ENCODE results near the gene MATN4.

The MATN4 gene

DNA sequence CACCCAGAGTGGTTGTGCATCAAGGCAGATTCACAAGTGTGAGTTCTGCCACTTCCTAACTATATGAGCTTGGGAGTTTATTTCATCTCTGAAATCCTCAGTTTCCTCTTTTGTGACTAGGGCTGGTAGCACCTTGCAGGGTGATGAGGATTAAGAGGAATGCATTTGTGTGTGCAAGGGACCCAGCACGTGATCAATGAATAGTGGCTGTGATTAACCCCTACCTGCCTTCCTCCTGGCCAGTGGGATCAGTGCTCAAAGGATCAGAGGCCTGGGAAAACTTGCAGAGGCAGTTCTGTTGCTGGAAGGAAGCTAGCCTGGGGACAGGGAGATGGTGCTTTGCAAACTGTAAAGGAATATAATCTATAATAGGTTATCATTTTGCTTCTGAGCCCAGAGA is 32.9 kb upstream of the MATN4 start:
- DNase-seq (ENCODE audit: low spot score): no peak

DNA sequence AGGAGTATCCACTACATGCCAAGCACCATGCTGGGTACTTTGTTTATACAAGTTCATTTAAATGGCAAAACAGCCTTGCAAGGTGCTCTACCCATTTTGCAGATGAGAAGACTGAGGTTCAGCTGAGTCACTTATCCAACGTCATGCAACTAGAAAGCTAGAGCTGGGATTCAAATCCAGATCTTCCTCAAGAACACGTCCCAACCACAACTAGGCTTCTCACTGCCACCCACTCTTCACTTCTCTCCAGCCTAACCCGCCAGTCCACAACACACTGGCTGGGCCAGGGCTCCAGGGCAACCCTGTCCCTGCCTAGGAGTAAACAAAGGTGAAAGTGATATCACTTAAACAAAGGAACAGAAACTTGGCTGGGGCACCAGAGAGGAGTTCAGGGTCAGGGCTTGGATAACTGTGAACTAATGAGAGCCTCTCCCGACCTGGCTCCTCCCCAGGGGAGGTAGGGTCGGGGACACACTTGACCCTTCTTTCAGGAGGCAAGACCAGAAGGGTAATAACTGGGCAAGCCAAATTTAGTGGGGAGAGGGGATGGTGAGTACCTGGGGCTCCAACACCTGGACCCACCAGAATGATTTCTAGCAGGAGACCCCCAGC is 32.2 kb upstream of the MATN4 start:
- no peak for DNase-seq (ENCODE audit: low spot score)

DNA sequence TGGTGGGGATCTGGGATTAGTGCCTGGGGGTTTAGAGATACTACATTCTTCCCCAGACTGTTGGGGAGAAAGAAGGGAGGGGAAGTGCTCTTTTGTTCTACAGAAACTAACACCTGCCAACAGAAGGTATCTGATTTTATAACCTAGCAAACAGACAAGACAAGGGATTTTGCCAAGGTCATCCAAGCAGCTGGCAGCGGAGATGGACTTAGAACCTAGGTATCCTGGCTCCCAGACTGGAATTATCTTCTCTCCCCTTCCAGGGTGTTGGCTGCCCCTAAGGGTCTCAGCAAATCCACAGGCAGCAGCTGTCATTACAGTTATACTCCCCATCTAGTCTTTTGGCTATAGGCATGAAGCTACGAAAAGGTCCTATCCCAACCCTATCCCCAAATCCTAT is 31.7 kb upstream of the MATN4 start:
- DNase-seq (ENCODE audit: low spot score): no peak

DNA sequence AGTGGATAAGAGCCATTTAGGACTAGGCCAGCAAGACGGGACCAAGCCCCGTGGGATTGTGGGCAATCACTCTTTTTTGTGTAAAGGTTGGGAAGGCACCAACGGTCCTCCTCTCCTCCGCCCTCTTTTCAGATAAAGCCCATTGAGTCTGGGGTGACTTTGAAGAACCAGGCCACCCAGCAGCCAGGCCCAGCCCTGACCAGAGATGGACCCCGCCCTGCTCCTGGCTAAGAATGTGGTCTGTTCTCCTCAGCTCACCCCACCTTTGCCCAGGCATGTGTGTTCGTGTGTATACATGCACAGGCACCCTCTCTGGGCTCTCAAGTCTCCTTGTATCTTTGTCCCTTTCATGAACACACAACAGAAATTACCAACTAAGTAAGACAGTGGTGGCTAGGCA is 31.0 kb upstream of the MATN4 start:
- DNase-seq (ENCODE audit: low spot score): no peak

DNA sequence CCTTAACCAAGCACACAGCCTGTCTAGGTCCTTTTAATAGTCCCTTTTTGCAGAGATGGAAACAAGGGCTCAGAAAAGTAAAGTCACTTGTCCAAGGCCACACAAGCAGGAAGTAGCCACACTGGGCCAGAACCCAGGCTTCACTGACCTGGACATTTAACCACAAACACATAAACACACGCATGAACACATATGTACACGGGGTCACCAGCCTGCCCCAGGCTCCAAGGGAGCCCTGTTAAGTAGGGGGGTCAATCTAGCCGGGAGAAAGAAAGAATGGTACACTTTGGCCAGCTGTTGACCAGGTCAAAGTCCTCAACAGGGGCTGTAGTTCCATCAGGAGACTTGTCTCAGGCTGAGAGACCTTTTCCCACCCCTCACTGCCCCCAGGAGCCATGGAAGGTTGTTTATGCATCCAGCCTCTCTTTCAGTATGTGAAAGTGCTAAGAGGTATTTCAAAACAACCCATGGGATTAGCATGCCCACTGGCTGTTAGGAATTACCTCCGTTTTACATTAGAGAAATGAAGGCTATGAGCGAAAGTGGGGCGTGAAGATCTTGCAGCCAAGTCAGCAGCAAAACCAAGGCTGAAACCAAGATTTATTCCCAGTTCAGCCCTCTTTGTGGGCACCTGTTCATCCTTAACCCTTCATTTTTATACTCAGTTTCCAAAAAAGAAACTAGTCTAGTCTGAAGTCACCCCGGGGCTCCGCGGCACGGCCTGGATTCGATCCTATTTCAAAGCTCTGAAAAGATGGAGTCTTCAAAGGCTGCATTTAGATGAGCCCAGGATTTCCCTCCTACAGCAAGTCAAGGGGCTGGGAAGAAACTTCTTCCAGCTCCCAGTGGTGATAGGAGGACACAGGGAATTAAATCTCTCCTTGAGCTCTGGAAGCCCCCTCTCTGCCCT is 30.3 kb upstream of the MATN4 start:
- DNase-seq (ENCODE audit: low spot score): no peak

DNA sequence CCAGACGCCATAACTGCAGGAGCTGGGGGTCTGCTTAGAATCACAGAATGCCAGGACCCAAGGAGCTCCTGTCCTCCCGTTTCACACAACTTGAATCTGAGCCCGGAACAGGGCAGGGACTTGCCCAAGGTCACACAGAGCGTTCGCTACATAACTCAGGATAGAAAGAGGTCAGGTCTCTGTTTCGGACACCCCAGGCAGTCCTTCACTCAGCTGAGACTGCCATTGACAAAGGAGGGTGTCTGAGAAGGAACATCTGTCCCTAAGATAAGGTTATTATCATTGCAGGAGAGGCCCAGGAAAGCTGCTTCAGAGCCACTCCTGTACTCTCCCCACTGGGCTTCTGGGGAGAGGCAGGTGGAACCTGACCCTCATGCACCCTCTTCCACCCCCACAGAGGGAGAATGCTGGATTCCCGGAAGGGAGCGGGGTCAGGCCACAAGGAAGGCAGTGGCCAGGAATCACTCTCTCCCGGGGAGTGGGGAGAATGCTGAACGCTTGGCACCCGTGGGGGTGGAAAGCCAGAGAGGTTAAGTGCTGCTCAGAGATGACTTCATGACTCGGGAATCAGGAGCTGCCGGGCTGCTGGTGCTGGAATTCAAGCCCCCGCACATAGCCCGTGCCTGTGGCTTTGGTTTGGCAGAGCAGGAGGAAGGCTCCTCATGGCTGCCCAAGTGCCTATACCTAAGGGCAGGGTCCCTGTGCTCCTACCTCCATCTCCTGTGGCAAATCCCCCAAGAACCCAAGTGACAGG is 29.4 kb upstream of the MATN4 start:
- no peak for DNase-seq (ENCODE audit: low spot score)

DNA sequence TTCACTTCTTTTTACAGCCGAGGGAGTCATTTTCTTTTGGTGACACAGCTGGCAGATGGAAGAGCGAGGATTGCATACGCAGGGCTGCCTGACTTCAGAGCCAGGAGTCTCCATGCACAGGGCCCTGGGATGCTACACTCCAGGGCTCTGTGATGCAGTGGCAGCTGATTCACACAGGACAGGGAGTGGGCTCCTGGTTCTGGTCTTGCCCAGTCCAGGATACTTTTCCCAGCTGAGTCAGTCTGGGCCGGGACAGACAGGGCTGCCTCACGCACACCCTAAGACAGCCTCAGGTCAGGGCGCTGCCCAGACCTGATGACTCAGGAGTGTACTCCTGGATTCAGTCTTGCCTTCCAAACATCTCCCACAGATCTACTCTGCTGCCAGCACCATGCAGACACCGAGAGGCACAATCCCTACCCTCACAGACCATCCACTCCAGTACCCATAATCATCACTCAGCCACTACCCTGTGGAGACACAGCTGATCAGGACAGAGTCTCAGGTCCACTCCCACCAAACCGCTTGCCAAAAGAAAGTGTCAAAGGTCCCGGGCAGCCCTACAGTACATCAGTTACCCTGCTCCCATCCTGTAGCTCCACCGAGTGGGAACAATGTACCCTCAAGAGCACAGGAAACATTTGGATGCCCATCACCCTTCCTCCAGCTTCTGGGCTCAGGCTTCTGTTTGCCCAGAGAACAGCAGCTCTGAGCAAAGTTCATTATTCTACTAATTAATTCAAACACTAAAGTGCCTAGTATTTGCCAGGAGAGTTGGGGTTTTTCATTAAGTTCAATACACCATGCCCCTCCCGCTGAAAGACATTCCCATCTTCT is 28.6 kb upstream of the MATN4 start:
- no peak for DNase-seq (ENCODE audit: low spot score)

DNA sequence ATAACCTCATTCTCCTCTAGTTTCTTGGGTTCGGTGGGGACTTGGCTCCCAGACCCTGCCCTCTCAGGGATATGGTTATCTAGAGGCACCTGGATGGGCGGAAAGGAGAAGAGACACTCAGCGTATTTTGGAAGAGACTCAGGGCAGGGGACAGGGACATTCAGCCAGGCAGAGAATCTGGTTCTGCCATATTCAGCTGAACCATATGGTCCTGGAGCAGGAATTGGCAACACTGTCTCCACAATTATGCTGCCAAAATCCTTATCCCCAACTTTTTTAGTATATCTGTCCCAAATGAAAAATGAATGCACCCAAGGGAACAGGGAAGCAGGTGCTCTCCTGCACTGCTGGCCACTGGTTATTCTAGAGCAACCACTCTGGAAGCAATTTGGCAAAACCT is 22.4 kb upstream of the MATN4 start:
- DNase-seq (ENCODE audit: low spot score): no peak

DNA sequence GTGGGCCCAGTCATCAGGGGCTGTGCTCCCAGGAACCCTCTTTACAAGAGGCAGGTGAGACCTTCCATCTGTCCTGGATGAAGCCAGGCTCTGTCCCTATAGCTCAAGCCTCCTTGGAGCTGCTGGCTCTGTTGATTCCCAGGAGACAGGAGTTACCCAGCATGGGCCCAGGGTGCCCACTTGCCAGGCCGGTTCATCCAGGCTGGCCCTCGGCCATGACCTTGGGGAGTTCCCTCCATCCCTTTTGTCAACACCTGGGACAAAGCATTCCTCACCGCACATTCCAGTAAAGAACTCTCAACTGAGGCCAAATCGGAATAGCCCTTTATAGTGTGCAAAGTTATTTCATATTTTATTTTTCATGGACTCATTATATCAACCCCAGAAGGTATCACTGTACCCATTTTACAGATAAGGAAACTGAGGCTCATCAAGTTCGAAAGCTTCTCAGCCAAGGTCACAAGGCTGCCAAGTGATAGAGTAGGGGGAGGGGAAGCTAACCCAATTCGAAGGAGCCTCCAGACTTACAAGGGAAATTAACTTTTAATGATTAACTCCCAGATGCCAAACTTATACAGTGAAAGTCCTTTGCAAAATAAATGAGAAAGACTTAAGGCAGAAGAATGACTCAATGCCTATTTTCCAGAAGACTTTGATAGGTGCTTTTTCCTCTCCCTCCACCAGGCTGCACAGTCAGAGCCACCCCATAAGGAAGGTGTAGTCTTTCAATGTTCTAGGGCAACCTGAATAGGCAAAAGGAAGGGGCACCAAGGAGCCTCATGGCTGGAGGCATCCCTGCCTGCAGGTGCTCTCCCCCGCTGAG is 21.6 kb upstream of the MATN4 start:
- DNase-seq (ENCODE audit: low spot score): no peak

DNA sequence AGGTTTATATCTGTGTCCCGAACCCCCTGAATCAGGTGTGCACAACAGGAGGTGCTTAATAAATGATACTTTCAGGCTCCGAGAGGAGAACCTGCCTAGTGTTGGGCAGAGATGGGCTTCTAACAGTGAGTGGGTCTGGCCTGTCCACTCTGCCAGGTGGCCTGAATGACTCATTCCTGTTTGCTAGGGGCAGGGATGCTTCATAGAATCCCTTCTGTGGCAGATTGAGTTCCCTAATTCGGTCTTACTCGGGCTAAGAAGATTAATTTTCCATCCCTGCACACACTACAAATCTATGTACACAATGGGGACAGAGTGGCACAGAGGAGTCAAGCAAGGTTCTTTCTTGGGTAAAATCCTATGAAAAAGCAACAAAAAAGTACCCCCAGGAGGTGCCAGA is 20.4 kb upstream of the MATN4 start:
- no peak for DNase-seq (ENCODE audit: low spot score)

DNA sequence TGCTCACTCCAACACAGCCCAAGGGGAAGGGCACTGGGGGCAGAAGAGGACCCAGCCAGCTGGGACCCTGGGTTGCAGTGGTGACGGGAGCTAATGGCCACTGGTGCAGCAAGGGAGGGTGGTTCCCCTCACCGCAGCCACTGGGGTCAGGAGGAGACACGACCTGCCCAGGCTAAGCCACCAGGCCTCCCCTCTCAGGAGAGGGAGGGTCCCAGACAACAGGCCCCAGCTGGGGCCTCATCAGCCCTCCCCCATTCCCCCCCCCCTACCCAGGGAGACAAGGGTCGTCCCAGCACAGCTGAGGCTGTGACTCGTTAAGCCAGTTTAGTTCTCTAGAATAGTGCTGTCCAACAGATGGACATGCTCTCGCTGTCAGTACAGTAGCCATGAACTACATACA is 17.3 kb upstream of the MATN4 start:
- no peak for DNase-seq (ENCODE audit: low spot score)

DNA sequence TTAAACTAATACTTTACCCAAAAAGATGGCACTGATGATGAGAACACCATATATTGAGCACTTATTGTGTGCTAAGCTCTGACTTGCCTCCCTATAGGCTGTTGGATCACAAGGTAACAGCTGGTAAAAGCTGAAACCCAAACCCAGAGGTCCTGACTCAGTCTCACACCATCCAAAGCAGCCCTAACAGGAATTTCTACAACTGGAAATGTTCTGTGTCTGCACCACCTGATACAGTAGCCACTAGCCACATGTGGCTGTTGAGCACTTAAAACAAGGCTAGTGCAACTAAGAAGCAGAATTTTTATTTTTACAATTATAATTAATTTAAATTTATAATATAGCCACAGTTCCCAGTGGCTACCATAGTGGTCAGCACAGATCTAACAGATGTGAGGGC is 15.6 kb upstream of the MATN4 start:
- no peak for DNase-seq (ENCODE audit: low spot score)

DNA sequence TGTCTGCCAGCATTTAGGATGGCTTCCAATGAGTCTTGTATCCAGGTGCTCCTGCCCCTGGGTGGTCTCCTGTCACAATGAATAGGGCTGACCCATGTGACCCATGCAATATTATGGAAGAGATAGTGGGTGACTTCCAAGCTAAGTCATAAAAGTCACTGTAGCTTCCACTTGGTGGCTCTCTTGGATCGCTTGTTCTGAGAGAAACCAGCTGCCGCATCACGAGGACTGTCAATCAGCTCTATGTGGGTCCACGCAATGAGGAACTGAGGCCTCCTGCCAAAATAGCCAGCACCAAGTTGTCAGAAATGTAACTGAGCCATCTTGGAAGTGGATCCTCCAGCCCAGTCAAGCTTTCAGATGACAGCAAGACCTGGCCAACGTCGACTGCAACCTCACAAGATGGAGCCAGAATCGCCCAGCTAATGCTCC is 14.9 kb upstream of the MATN4 start:
- DNase-seq (ENCODE audit: low spot score): no peak

DNA sequence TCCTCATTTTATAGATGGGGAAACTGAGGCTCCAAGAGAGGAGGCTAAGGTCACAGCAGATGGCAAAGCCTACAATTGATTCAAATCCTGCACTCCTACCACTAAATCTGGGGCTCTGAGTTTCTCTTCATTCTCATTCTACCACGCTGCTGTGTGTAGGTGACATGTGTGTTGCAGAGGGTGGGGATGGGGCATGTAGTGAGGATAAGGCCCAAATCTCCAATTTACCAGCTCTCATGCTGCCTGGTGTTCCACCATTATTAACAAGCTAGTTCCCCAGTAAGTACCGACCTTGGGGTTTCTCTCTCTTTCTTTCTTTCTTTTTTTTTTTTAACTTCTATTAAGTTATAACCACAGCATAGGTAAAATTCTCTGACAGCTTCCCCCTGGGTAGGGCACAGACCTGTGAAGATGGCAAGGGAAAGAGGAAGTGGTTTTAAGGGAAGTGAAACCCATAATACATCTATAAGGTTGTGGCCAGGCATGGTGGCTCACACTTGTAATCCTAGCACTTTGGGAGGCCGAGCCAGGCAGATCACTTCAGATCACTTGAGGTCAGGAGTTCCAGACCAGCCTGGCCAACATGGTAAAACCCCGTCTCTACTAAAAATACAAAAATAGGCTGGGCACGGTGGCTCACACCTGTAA is 13.0 kb upstream of the MATN4 start:
- no peak for DNase-seq (ENCODE audit: low spot score)

DNA sequence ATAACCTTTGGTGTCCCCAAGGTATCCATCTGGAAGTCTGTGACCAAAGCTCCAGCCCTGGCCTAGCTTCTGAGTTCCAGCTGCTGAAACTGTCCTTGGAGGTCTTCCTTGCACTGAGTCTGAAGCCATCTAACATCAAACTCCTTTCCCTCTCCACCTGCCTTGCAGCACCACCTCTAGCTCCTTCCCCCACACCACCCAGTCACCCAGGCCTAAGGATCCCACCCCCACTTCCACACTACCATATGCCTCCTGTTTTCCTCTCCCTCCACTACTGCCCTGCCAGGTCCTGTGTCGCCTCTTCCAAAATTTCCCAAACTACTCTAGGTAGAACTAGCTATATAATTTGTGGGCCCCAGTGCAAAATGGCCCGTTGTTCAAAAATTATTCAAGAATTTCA is 10.8 kb upstream of the MATN4 start:
- DNase-seq (ENCODE audit: low spot score): no peak

DNA sequence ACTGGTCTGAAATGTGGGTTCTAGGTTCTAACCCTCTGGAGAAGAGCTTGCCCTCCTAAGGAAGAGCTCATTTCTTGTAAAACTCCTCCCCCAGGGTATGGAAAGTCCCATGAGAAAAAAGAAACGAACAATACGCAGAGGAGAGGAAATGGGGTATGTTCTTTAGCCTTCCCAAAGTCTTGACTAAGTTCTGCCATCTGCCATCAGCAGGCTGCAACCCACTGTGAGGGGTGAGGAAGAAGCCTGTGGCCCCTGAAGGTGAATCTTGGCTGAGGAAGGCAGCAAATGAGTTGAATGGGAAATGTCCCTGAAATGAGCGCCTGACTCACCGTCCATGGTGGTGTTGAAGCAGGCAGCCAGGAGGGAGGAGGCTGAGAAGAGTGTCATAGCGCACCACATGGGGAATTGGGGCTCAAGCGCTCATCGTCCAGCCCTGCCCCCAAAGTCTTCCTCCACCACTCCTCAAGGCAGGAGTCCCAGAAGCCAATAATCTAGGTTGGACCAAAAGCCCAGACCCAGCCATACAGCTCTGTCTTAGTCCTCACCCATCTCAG is 10.4 kb upstream of the MATN4 start:
- DNase-seq (ENCODE audit: low spot score): no peak

DNA sequence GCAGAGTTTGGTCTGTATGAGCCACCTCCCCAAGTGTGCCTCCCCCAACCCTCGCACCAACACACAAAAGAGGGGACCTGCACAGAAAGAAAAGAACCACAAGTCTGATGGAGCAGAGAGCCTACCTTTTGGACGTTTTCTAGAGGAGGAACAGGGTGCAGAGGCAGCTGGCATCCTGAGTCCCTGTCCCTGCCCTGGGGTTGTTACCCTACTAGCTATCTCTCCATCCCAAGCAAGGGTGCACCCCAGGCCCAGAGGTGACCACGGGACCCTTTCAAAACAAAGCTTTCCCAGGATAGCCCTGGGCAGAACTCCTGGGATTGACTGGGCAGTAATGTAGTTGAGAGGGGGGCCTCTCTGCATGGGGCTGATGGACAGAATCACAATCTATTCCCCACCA is 9.7 kb upstream of the MATN4 start:
- no peak for DNase-seq (ENCODE audit: low spot score)

DNA sequence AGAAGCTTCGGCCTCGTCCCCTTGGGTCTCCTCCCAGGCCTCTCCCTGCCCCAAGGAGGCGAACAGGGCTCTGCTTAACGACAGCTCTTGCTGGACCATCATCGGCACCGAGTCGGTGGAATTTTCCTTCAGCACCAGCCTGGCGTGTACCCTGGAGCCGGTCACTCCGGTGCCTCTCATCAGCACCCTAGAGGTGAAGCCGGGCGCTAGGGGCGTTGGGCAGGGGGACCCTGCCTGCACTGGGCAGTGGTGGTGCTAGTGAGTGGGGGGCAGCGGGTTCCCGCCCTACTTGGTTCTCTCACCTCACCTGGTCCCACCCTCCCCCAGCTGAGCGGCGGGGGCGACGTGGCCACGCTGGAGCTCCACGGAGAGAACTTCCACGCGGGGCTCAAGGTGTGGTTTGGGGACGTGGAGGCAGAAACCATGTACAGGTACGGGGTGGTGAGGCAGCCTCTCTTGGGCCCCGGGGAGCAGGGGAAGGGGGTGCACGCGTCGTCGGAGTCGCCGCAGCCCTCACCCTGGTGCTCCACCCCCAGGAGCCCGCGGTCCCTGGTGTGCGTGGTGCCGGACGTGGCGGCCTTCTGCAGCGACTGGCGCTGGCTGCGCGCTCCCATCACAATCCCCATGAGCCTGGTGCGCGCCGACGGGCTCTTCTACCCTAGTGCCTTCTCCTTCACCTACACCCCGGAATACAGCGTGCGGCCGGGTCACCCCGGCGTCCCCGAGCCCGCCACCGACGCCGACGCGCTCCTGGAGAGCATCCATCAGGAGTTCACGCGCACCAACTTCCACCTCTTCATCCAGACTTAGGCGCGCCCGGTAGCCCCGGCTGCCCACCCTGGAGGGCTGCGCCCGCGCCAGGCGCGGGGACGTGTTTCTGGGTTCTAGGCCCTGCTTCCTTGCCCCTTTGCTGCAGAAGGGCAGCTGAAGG is 8.3 kb upstream of the MATN4 start:
- no peak for DNase-seq (ENCODE audit: low spot score)

DNA sequence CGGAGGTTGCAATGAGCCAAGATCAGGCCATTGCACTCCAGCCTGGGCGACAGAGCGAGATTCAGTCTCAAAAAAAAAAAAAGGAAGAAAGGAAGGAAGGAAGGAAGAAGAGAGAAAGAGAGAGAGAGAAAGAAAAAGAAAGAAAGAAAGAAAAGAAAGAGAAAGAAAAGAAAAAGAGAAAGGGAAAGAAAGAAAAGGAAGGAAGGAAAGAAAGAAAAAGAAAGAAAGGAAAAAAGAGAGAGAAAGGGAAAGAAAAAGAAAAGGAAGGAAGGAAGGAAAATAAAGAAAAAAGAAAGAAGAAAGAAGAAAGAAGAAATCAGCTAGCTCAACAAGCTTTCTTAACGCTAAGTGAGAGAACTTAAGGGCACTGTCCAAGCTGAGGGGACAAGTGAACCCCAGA is 7.6 kb upstream of the MATN4 start:
- no peak for DNase-seq (ENCODE audit: low spot score)
